GM06990 (cell line): ENCODE measurements around the gene CPA4.

ENCODE experiments used
- DNase-seq: peaks from one replicate; pipeline ENCODE4 v3.0.0-alpha.2; 2011; ENCODE audit not compliant: insufficient read length; ENCODE audit errors: extremely low read depth
- H3K27me3 ChIP-seq: replicated peaks from 2 replicates; pipeline ENCODE4 v1.6.0; 2011; ENCODE audit warnings: low read length; ENCODE audit not compliant: control insufficient read depth, insufficient read depth
- H3K36me3 ChIP-seq: 2 replicates; pipeline ENCODE4 v1.5.1; 2011; ENCODE audit warnings: low read length; ENCODE audit not compliant: control insufficient read depth, insufficient read depth
- H3K4me3 ChIP-seq: replicated peaks from 2 replicates; pipeline ENCODE4 v1.5.1; 2011; ENCODE audit warnings: low read depth, mild to moderate bottlenecking, control low read depth, low read length
- TF ChIP-seq, protein P1 (sequence below): IDR thresholded peaks from 2 replicates; pipeline ENCODE4 v1.5.1; 2011; ENCODE audit warnings: low read length, control low read depth, mild to moderate bottlenecking, inconsistent platforms; ENCODE audit not compliant: insufficient read depth, poor library complexity, severe bottlenecking

Gene CPA4

DNA sequence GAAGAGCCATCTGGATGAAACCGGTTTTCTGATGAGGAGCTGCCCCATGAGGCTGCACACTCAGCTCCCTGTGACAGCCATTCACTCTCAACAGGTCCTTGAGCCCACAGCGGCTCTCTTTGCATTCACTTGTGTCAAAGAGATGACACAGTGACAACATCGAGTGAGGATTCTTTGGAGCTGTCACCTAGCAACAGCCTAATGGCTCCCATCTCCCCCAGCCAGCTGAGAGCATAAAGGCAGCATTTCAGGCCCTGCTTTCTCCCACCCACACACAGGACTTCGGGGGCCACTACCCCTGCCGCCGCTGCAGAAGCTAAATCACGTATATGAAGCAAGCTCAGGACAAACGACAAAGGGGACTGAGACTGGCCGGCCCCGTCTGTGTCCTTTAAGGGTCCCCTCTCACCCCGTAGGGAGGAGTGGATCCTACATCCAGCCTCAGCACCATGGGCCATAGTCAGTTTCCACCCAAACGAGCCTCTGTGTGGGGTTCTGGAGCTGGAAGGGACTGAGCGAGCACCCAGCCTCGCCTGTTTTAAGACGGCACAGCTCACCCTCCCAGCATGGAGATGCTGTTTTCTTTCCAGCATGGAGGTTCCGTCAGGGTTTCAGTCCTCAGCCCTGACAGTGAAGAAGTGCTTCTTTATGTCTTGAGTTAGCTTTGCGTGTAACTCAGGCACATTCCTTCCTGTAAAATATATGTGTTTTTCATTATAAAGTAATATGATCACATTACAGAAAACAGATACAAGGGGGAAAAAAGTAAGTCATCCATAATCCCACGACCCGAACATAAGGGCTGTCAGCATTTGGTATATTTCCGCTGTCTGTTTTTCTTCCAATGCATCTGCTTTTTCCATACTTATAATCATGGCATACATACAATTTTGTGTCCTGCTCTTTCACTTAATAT lies 4.9 kb downstream of the CPA4 start:
- no peak for DNase-seq
- TF ChIP-seq, protein P1, sequence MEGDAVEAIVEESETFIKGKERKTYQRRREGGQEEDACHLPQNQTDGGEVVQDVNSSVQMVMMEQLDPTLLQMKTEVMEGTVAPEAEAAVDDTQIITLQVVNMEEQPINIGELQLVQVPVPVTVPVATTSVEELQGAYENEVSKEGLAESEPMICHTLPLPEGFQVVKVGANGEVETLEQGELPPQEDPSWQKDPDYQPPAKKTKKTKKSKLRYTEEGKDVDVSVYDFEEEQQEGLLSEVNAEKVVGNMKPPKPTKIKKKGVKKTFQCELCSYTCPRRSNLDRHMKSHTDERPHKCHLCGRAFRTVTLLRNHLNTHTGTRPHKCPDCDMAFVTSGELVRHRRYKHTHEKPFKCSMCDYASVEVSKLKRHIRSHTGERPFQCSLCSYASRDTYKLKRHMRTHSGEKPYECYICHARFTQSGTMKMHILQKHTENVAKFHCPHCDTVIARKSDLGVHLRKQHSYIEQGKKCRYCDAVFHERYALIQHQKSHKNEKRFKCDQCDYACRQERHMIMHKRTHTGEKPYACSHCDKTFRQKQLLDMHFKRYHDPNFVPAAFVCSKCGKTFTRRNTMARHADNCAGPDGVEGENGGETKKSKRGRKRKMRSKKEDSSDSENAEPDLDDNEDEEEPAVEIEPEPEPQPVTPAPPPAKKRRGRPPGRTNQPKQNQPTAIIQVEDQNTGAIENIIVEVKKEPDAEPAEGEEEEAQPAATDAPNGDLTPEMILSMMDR = no peak
- no peak overlapping the region for H3K4me3 ChIP-seq
- no peaks in the 10 kb centered on the region for H3K27me3 ChIP-seq
- no peaks in the 10 kb centered on the region for H3K36me3 ChIP-seq

DNA sequence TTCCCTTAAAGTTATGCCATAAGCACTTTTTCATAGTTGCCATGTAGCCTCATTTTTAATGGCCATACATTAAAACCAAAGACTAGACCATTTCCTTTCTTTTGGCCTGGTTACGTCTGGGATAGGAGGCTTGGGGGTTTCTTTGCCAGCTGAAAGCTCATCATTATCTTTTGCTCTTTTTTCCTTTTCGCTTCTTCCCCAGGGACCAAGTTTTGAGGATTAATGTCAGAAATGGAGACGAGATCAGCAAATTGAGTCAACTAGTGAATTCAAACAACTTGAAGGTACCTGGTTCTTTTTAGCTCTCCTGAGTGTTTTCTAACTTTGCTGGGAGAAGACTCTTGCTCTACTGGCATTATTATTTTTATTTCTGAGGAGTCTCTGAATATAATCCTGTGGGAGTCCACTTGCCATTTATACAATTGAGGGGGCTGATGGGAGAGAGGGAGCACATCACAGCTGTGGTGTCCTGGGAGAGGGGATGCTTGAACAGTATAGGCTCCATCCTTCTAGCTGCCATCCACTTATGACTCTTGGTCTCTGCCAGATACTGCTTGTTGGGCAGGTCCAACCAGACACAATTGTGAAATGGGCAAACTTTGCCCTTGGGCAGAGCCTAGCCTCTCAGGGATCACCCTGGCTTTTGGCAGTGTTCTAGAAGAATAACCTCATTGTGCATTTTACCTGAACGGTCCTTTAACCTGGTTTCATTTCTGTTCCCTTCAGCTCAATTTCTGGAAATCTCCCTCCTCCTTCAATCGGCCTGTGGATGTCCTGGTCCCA lies 5.8 kb downstream of the CPA4 start:
- H3K27me3 ChIP-seq = no peaks in the 10 kb centered on the region
- TF ChIP-seq, protein P1 = no peak
- DNase-seq = no peak

DNA sequence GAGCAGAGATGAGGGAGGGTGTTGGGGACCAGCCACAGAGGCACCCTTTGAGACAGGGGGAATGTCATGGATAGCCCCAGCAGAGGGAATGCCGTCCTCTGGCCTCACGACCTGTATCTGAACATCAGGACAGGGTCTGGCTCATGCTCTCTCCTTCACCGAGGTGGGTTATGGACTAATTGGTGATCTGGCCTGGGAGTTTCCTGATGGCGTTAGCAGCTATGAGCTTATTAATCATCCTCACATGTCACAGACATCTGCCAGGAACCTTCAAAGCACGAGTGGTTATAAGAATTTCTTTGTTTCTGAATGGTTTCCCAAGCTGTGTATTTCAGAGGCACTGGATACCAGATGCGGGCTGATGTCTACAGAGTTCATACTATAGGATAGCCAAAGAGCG lies 6.9 kb downstream of the CPA4 start:
- no peaks in the 10 kb centered on the region for H3K27me3 ChIP-seq
- TF ChIP-seq, protein P1 = no peak
- no peak overlapping the region for H3K4me3 ChIP-seq
- DNase-seq = no peak
- no peaks in the 10 kb centered on the region for H3K36me3 ChIP-seq

More for the DNA sequence above, 5.8 kb downstream of the CPA4 start:
- no peaks in the 10 kb centered on the region for H3K36me3 ChIP-seq
- H3K4me3 ChIP-seq = no peak overlapping the region

DNA sequence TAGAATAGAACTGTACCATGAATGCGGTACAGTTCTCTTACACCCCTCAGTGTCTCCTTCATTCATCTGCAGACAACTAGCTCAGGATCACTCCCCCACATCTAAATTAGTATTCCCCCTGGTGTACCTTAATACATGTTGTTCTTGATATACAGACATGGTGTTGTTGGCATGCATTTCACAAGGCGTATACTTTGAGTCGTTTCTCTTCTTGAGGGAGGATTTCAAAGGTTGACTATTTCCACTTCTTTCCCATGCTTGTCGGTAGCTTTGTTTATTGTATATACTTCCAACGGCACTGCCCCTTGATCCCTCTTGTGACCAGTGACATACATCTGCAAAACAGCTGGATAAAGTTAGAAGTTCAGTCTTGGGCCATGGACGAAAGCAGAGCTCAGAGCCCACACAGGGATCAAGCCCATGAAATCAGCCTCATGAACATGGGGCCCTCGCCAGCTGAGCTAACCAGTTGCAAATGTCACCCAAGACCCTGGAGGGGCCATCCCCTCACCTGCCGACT lies 8.6 kb downstream of the CPA4 start:
- Histone ChIP-seq H3K27me3 (no peaks in the 10 kb centered on the region), H3K36me3 (no peaks in the 10 kb centered on the region)

DNA sequence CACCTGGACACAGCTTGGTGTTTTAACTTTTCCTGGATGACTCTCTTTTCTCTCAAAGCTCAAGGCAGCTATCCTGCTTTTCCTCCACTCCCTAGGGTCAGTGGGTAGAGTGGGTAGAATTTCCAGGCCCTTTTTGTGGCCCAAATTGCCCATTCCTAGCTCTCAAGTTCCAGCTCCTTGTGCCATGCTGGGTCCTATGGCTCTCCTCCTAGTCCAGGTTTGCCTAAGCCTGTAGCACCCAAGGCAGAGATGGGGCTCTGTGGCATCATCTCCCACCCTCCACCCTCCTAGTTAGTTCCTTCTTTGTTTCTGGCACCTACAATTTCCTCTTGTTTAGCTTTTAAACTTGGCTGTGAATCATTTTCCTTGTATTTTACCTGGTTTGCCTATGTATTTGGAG lies 9.7 kb downstream of the CPA4 start:
- Histone ChIP-seq H3K36me3 (no peaks in the 10 kb centered on the region), H3K4me3 (no peak overlapping the region), H3K27me3 (no peaks in the 10 kb centered on the region)
- DNase-seq = no peak
- TF ChIP-seq, protein P1 = no peak

More for the DNA sequence above, 8.6 kb downstream of the CPA4 start:
- no peak for DNase-seq
- TF ChIP-seq, protein P1 = no peak
- H3K4me3 ChIP-seq = no peak overlapping the region
